Gastroesophageal sphincter (tissue), 3 donors: ENCODE data around the gene COX14.

Experiments used
- POLR2A ChIP-seq, 2 donors: fragments of 450-650 bp; IDR thresholded peaks; one replicate each; pipeline ENCODE4 v1.6.1; 2017; ENCODE audit warnings: antibody characterized with exemption in 2 of 2, mild to moderate bottlenecking in 2 of 2, moderate library complexity in 1 of 2
- POLR2AphosphoS5 ChIP-seq: sonication (generic); formaldehyde crosslinking; IDR thresholded peaks from one replicate; pipeline ENCODE4 v1.6.1; 2017; ENCODE audit warnings: antibody characterized with exemption
- TF ChIP-seq, protein P1 (sequence below), 4 experiments: fragments of 200-600 bp in 2 of 4; fragments of 450-650 bp in 2 of 4; sonication (generic) in 1 of 4; IDR thresholded peaks; one replicate each; pipeline ENCODE4 v1.5.1; 2017 to 2019; ENCODE audit warnings: antibody characterized with exemption in 4 of 4, mild to moderate bottlenecking in 2 of 4, moderate library complexity in 2 of 4

DNA sequence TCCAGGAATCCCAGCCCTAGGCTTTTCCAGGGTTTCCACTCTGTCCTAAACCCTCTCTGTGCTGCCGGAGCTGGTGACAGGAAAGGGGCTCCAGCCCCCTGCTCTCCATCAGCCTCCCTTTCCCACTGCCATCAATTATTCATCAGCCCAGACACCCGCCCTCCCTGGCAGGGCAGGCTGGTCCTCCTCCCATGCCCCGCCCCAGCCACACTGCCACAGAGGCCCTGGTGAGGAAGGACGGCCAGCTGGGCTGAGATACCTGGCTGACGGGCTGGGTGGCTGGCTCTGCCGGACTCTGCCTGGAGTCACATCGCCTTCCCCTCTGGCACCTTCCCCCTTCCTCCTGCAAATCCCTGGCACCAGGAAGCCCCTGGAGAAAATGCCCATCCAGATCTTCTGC, 38.8 kb upstream of the COX14 start:
- TF ChIP-seq POLR2A (IDR thresholded peaks at IDR 0.05), result no peak
- TF ChIP-seq, protein P1, sequence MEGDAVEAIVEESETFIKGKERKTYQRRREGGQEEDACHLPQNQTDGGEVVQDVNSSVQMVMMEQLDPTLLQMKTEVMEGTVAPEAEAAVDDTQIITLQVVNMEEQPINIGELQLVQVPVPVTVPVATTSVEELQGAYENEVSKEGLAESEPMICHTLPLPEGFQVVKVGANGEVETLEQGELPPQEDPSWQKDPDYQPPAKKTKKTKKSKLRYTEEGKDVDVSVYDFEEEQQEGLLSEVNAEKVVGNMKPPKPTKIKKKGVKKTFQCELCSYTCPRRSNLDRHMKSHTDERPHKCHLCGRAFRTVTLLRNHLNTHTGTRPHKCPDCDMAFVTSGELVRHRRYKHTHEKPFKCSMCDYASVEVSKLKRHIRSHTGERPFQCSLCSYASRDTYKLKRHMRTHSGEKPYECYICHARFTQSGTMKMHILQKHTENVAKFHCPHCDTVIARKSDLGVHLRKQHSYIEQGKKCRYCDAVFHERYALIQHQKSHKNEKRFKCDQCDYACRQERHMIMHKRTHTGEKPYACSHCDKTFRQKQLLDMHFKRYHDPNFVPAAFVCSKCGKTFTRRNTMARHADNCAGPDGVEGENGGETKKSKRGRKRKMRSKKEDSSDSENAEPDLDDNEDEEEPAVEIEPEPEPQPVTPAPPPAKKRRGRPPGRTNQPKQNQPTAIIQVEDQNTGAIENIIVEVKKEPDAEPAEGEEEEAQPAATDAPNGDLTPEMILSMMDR (IDR thresholded peaks at IDR 0.05), result no peak
- no peak for TF ChIP-seq POLR2AphosphoS5
